Measurements from ENCODE around the gene NOS2.
"Not testable (repeated sequence)": the region's sequence is repeated elsewhere in the genome, so short reads cannot be mapped to it uniquely, and the experiment has no call there.

The NOS2 gene

DNA sequence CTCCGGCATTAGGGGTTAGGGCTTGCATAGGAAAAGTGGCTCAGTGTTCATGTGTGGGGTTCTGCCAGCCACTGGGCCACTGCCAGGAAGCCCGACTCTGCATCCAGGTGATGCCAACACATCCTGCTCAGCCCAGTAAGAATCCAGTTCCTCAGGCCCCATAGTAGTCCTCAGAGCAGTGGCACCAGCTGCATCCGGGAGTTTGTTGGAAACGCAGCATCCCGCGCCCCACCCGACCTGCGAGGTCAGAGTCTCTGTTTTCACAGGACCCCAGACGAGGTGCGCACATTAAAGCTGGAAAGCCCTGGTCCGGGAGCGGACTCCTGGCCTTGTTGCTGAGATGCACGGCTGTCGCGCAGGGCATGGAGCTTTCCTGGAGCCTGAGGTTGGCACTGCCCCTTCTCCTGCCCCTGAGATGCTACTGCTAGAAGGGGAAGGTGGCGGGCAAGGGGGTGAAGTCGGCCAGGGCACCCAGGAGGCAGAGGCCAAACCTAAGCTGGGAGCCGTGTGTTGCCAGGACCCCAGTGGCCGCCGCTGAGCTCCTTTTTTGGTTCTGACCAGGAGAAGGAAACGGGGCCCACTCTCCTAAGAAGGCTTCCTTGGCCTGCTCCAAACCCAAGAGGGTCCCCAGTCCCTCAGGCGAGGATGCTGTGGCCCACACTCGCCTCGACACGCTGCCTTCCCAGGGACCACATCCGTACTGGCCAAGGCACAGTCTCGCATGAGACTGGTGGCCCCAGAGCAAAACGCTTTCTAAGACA, 44.4 kb downstream of the NOS2 start:
- DNase-seq (ENCODE audit: low read depth in 2 of 2), result no peak

DNA sequence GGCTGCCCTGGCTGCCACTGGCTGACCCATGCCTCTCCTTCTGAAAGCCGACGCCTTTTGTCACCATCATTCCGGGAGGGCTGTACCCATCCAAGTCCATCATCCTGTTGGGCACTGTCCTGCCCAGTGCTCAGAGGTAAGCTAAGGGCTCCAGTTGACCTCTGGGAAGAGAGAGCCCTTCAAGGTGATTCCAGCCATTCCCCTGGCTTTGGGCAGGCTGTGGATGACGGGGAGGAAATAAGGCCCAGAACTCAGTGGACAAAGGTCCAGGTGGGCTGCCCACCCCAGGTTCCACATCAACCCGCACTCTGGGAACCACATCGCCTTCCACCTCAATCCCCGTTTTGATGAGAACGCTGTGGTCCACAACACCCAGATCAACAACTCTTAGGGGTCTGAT, 45.8 kb downstream of the NOS2 start:
- DNase-seq (ENCODE audit: low read depth in 2 of 2), result no peak

DNA sequence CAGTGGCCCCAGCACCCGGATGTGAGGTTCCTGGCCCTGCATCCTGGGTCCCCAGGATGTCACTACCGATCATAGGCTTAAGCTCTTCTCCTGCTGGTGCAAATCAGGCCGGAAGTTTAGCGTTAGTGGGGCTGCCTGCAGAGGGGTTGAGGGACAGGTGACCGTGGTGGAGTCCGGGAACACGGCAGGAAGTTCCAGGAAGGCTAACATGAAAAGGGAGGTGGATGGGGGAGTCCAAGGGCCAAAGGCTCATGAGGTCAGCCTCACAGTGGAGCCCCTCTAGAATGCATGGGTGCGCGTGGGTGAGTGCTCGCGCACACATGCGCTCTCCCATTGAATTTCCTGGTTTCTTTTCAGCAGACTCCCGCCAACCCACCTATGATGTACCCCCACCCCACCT, 46.6 kb downstream of the NOS2 start:
- DNase-seq (ENCODE audit: low read depth in 2 of 2), result not testable (repeated sequence)

DNA sequence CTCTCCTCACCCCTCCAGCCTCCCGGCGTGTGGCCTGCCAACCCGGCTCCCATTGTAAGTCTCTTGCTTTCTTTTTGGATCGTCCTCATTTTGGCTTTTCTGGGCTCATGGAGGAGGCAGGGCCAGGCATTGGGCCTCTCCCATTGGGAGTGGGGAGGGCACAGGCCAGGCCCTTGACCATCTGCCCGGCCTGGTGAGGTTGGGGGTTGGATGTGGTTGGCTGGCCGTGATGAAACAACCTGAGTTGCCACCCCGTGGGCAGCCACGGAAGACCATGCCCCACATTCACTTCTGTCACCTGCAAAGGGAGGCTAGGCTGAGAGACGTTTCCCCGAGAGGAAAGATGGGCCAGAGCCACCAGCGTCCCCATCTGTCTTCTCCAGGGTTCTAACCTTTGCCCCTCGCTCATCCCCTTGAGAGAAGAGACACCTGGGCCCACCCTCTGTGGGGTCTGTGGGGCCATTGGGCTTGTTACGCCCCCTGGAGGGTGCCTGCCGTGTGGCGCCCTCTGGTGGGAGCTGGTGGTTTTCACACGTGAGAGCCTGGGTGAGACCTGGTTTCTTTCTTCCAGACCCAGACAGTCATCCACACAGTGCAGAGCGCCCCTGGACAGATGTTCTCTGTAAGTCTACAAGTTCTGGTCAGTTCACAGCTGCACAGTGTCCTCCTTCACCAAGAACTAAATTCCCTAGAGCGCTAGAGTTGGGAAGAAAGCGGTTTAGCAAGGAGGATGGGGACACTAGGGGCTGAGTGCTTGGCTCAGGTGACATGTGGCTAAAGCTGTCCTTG, 47.3 kb downstream of the NOS2 start:
- DNase-seq (ENCODE audit: low read depth in 2 of 2), result not testable (repeated sequence)

DNA sequence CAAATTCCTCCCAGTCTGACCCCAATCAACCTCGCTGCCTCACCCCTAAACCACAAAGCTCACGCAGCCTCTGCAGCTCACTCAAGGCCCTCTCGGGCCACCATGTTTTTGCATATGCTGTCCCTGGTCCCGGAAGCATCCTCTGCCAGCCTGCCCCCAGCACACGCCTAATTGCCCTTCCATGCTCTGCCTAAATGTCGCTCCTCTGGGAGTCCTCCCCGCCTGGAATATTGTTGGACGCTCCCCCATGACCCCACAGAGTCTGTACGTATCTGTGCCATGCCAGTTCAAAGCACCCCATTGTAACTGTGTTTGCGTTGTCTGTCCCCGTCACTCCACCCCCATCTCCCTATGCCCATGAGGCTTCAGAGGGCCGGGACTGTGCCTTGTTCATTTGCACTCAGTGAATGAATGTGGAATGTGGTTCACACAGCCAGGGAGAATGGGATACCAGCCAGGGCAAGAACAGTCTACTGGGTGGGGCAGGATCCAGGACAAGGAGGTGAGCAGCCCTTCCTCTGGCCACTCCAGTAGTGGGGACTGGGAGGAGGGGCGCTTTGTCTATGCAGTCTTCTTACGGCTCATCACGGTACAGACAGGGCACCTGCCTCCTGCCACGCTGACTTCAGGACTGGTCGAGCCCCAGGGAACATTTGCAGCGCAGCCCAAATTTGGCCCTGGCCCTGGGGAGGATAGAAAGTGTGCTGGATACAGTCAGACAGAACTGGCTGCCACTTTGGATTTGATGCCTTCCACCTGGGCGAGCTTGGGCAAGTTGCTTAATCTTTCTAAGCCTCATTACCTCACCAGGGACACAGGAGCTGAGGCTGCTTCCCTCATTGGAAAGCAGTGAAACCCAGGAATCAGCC, 48.5 kb downstream of the NOS2 start:
- no peak for DNase-seq (ENCODE audit: low read depth in 2 of 2)

DNA sequence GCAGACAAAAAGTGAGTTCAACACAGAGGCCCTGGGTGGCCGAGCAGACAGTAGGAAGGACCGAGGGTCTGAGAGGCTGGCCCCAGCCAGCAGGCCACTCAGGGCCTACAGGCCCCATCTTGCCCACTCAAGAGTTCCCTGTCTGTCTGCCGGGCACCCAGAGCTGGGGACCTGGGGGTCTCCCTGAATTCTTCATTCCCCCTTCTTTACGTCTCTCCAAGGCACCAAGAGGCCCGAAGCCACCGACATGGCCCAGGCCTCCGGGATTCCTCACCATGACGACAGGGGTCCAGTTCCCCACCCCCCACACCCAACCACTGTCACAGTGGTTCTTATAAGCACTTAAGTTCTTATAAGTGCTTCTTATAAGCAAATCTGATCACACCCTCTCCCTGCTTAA, 49.2 kb downstream of the NOS2 start:
- DNase-seq (ENCODE audit: low read depth in 2 of 2), result no peak

DNA sequence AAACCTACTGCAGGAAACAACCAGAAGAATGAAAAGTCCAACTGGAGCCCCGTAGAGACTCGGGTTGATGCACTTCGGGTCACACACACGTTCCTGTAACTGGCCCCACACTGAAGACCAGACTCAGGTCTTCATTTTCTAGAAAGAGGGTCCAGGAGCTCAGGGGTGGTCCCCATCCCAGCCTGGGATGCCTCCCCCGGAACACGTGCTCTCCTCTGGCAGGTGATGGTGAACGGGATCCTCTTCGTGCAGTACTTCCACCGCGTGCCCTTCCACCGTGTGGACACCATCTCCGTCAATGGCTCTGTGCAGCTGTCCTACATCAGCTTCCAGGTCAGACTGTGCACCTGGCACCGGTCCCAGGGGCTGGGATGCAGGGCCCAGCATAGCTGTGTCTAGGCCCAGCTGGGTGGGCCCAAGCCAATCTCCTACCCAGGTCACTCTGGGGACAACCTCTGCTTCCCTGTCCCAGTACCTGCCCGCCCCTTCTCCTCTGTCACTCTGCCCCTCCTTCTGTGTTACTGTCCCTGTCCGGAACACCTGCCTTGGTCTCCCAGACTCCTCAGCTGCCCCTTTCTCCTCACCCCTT, 50.7 kb downstream of the NOS2 start:
- DNase-seq (ENCODE audit: low read depth in 2 of 2), result not testable (repeated sequence)

DNA sequence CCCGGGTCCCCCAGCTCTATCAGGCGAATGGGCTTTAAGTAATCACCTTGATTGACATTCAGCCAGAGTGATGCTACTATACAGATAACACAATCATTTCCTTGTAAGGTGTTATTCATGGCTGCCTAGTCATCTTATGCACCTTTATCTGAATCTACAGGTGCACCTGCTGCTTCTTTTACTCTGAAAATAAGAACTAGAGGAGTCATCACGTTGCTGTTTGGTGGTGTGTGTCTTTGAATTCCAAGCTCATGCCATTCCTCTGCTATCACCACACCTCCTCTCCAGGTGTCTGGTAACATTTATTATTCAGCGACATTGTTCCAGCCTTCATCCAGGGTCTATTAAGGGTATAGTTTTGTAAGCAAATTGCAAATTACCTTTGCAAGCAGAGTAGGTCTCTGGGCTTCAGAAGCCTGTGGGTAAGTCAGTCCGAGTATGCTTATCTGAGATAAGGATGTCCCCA, 51.9 kb downstream of the NOS2 start:
- DNase-seq (ENCODE audit: low read depth in 2 of 2), result no peak

DNA sequence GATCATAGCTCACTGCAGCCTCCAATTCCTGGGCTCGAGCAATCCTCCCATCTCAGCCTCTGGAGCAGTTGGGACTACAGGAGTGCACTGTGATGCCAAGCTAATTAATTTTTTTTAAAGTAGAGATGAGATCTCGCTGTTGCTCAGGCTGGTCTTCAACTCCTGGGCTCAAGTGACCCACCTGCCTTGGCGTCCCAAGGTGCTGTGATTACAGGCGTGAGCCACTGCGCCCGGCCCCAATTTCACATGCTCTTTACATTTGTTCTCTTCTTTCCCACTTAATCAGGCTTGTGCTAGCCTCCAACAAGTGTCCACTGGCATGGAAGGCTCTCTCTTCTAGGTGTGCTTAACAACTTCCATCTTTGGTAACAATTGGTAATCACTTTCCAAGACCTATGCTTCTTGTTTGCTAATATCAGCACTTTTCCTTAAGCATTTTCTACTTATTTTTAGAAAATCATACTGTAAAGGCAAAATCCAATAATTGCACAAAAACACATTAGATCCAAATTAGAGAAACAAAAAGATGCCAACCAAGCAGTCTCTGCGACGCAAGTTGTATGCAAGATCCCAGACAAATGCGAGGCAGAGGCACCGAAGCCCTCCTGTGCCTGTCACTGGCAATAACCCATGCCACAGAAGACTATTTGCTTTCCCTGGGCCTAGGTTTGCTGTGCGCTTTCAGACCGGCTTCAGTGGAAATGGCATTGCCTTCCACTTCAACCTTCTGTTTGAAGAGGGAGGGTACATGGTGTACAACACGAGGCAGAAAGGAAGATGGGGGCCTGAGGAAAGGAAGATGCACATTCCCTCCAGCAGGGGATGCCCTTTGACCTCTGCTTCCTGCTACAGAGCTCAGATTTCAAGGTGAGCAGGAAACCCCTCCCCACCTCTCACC, 52.6 kb downstream of the NOS2 start:
- no peak for DNase-seq (ENCODE audit: low read depth in 2 of 2)

DNA sequence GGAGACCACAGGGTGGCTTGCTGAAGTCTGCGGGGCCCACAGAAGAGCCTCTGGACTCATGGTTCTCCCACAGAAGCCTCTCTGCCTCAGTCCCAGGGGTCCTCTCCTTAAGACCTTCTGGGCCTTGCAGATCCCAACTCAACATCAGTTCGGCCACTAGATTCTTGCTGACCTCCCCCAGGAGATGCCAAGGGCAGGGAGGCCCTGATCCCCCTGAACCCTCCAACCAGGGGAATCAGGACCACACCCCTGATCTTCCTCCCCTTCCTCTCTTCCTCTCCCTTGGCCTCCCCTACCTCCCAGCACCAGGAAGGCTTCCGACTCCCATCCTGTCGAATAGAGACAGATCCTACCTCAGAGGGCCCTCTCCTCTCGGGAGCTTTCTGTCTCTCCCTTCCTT, 53.4 kb downstream of the NOS2 start:
- no peak for DNase-seq (ENCODE audit: low read depth in 2 of 2)

DNA sequence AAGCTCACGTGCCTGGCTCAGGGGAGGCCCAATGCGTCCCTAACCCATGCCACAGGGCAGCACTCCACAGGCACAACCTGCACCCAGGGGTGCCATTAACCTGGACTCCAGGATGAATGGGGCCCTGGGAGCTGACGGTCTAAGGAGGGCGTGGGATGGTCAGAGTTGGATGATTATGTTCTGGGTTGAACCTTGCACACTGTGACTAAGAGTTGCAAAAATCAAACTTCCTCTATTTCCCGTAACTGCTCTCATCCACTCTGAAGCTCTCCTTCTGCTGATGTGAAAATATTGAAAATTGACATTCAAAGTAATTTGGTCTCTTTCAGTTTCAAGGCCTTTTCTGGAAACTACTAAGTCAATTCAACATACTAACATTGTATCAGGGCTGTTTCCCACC, 54.0 kb downstream of the NOS2 start:
- not testable (repeated sequence) for DNase-seq (ENCODE audit: low read depth in 2 of 2)

DNA sequence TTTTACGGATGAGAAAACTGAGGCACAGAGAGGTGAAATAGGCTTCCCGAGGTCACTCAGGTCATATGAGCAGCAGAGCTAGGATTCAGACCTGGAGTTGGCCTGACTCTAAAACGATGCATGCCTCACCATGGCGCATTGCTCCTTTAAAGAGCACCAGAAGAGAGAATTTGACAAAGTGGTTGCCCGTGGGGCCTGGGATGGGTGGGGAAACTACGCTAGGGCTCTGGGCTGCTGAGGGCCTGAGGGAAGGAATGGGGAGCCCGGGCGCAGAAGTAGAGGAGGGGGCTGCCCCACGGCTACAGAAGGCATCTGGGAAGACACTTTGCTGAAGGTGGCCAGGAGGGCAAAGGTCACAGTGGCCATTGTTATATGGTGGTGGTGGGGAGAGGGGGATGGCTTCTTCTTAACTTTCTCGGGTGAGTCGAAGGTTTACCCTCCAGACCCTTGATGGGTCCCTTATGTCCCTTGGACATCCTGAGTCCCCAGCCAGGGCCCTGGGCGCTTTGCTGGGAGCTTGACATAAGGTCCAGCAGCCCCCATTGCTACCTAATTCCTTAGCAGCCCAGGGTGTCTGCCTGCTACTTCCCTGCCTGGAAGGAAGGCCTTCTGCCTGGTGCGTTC, 55.0 kb downstream of the NOS2 start:
- DNase-seq (ENCODE audit: low read depth in 2 of 2), result not testable (repeated sequence)

DNA sequence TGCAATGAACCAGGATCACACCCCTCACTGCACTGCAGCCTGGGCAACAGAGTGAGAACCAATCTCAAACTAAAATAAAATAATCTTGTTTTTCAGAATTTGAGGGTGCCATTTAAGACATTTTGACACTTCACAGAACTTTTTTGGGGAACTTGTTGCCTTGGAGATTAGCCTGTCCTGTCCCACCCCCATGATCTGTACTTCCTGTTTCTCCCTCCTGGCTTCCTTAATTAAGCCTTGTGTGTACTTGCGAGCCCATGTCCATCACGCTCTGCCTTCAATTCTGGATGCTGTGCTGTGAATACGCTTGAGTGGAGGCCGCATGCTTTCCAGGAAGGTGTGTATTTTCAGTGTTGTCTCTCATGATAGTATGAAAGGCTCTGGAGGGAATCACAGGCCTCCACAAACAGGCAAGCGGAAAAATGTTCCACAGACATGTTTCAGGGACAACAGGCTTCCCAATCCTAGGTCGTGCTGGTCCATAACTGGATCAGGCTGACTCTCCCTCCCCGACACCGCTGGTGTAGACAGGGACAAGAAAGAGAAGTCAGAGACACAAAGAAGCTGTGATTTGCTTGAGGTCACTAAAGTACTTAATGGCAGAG, 56.9 kb downstream of the NOS2 start:
- DNase-seq (ENCODE audit: low read depth in 2 of 2), result no peak

DNA sequence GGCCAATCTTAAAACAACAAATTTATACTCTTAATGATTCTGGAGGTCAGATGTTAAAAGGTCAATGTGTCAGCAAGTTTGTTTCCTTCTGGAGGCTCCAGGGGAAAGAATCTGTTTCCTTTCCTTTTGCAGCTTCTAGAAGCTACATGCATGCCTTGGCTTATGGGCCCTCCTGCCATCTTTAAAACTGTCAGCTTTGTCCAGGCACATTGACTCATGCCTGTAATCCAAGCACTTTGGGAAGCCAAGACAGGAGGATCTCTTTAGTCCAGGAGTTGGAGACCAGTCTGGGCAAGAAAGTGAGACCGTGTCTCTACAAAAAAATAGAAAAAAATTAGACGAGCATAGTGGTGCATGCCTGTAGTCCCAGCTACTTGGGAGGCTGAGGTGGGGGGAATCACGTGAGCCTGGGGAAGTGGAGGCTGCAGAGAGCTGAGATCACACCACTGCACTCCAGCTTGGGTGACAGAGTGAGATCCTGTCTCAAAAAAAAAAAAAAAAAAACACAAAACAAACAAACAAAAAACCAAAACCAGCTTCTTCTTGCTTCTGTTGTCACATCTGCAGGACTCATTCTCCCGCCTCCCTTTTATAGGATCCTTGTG, 58.3 kb downstream of the NOS2 start:
- no peak for DNase-seq (ENCODE audit: low read depth in 2 of 2)

DNA sequence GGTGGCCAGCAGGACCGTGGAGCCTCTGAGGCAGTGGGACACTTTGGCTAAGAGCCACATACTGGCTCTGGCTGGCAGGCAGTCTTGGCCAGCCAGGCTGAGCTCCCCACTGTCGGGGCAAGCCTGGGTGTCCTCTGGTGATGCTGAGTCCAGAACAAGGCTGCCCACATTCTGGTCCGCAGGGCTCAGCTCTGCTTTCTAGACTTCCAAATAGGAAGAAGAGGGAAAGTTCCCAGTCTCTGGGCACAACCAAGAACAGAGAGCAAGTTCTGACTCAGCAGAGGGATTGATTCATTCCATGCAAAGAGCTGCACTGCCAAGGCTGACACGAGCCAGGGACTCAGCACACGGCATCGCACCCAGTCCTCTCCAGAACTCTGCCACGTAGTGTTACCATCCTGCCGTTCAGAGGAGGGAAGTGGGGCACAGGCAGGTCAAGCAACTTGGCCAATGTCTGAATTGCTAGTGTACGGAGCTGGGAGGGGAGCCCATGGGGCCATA, 58.9 kb downstream of the NOS2 start:
- DNase-seq (ENCODE audit: low read depth in 2 of 2), result no peak

DNA sequence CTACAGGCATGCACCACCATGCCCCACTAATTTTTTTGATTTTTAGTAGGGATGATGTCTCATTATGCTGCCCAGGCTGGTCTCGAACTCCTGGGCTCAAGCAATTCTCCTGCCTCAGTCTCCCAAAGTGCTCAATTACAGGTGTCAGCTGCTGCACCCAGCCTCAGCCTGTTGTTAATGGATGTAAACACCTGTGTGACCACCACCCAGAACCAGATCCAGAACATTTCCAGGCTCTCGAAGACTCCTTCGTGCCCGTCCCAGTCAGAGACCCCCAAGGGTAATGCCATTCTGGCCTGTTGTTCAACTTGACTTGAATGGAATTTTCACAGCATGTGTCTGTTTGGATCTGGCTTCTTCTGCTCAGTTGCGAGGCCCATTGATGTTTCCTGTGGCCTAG, 59.8 kb downstream of the NOS2 start:
- not testable (repeated sequence) for DNase-seq (ENCODE audit: low read depth in 2 of 2)

DNA sequence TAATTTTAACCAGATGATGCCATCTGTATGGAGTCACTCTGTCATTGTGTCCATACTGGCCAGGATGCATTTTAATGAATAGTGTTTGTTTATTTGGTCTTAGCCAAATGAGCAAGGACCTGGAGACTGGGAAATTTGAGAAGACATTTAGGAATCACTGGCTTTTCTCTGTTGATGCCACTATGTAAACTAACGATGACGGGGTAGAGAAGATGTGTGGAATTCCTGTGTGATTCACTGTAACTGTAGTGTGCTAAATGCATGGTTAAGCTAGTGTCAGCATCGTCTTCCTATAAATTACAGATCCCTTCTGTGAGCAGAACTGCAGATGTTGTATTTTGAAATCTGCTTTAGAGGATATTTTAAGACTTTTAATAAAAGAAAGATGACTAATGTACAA, 66.6 kb downstream of the NOS2 start:
- DNase-seq (ENCODE audit: low read depth in 2 of 2), result no peak

DNA sequence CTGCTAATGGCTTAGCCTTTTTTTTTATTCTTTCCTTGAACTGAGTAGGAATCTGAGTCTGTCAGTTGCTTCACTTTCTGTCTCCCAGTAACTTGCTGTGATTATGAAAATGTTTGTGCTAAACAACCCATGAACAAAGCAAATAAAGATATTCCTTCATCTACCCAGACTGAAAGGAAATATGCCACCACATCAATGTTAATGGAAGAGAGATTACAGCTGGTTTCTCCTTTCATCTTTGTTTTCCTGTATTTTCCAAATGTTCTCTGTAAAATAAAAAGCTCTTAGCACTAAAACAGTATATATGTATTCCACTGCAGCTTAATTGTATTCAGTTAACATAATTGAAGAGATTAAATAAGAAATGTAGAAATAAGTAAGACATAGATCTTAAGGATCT, 67.6 kb downstream of the NOS2 start:
- not testable (repeated sequence) for DNase-seq (ENCODE audit: low read depth in 2 of 2)

DNA sequence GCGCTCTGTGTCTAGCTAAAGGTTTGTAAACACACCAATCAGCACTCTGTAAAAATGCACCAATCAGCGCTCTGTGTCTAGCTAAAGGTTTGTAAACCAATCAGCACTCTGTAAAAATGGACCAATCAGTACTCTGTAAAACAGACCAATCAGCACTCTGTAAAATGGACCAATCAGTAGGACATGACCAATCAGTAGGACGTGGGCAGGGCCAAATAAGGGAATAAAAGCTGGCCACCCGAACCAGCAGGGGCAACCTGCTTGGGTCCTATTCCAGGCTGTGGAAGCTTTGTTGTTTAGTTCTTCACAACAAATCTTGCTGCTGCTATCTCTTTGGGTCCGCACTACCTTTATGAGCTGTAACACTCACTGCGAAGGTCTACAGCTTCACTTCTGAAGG, 74.3 kb downstream of the NOS2 start:
- DNase-seq (ENCODE audit: low read depth in 2 of 2), result not testable (repeated sequence)
